Measurements from ENCODE around the gene SAG. TPM values are rescaled to one million over a fixed set of nuclear protein-coding genes. Genes with fewer than 3 reads are reported as not detected.
"Not testable (repeated sequence)": the region's sequence is repeated elsewhere in the genome, so short reads cannot be mapped to it uniquely, and the experiment has no call there.

Gene SAG
- total RNA-seq, 4 donors from 2014 or later = 0.07 TPM; not detected in 3

- no peak overlapping the region for H3K27ac ChIP-seq
- H3K36me3 ChIP-seq = no peaks in the 10 kb centered on the region
- H3K4me1 ChIP-seq = no peaks in the 10 kb centered on the region
- no peaks in the 10 kb centered on the region for H3K27me3 ChIP-seq
- H3K4me3 ChIP-seq = no peak overlapping the region
- intact Hi-C loops (cut with DNase I; ENCODE audit: low total_unique reads) = no loop called here
- no peak for DNase-seq
- TF ChIP-seq POLR2A (IDR thresholded peaks at IDR 0.05) (no peak), CTCF (IDR thresholded peaks at IDR 0.05) (no peak)
- H3K9me3 ChIP-seq = no peaks in the 10 kb centered on the region
Measured at GRCh38 chr2:233372855-233373254, 65.2 kb downstream of the SAG start.

GRCh38 chr2:233373316-233373715, 65.7 kb downstream of the SAG start:
- no peak for TF ChIP-seq CTCF (IDR thresholded peaks at IDR 0.05)
- no peak for TF ChIP-seq POLR2A (IDR thresholded peaks at IDR 0.05)
- H3K27me3 ChIP-seq = no peaks in the 10 kb centered on the region
- no peak overlapping the region for H3K27ac ChIP-seq
- H3K9me3 ChIP-seq = no peaks in the 10 kb centered on the region
- H3K36me3 ChIP-seq = no peaks in the 10 kb centered on the region
- H3K4me3 ChIP-seq = no peak overlapping the region
- no peak for DNase-seq
- H3K4me1 ChIP-seq = no peaks in the 10 kb centered on the region
- intact Hi-C loops (cut with DNase I; ENCODE audit: low total_unique reads) = no loop called here

GRCh38 chr2:233374776-233375175, 67.2 kb downstream of the SAG start:
- H3K36me3 ChIP-seq; H3K4me1 ChIP-seq; intact Hi-C loops (cut with DNase I; ENCODE audit: low total_unique reads); DNase-seq; H3K27me3 ChIP-seq; H3K4me3 ChIP-seq; H3K27ac ChIP-seq; H3K9me3 ChIP-seq: not testable (repeated sequence)

- TF ChIP-seq CTCF (IDR thresholded peaks at IDR 0.05) = no peak
- TF ChIP-seq POLR2A (IDR thresholded peaks at IDR 0.05) = no peak
- H3K27me3 ChIP-seq = no peaks in the 10 kb centered on the region
- no peaks in the 10 kb centered on the region for H3K36me3 ChIP-seq
- H3K9me3 ChIP-seq = no peaks in the 10 kb centered on the region
- no peaks in the 10 kb centered on the region for H3K4me1 ChIP-seq
- intact Hi-C loops (cut with DNase I; ENCODE audit: low total_unique reads) = no loop called here
- no peak for DNase-seq
- no peak overlapping the region for H3K4me3 ChIP-seq
- H3K27ac ChIP-seq = no peak overlapping the region
Measured at GRCh38 chr2:233375490-233376314, 68.1 kb downstream of the SAG start.

GRCh38 chr2:233379034-233379433, 71.4 kb downstream of the SAG start:
- no peaks in the 10 kb centered on the region for H3K4me1 ChIP-seq
- TF ChIP-seq CTCF (IDR thresholded peaks at IDR 0.05) (no peak), POLR2A (IDR thresholded peaks at IDR 0.05) (no peak)
- H3K27me3 ChIP-seq = no peaks in the 10 kb centered on the region
- no peak for DNase-seq
- no peaks in the 10 kb centered on the region for H3K36me3 ChIP-seq
- no peaks in the 10 kb centered on the region for H3K9me3 ChIP-seq
- intact Hi-C loops (cut with DNase I; ENCODE audit: low total_unique reads) = no loop called here
- H3K27ac ChIP-seq = no peak overlapping the region
- no peak overlapping the region for H3K4me3 ChIP-seq

All from uterus (tissue), 4 donors.